UCSD-AML1 (cell line): ENCODE data around the gene BTBD6.

Source experiments
- DNase-seq: peaks from one replicate; lab custom pipeline; 2025; ENCODE audit not compliant: unreplicated experiment; lab: John Stamatoyannopoulos, UW

Gene BTBD6

GRCh38 chr14:105248368-105249181 is at the start of gene BTBD6:
TSS of gene BTBD6 (plus strand) at chr14:105248533. CDS start at chr14:105248712, 179 bp downstream.
- DNase-seq: no peak

- DNase-seq: no peak
Measured at GRCh38 chr14:105198588-105198987, 49.7 kb upstream of the BTBD6 start.

GRCh38 chr14:105199093-105199492 is 49.2 kb upstream of the BTBD6 start:
- DNase-seq: peak; percentile 54

GRCh38 chr14:105200074-105200473 is 48.3 kb upstream of the BTBD6 start:
- no peak for DNase-seq

- DNase-seq: no peak
Measured at GRCh38 chr14:105200641-105201040, 47.7 kb upstream of the BTBD6 start.

GRCh38 chr14:105201156-105201924 is 47.0 kb upstream of the BTBD6 start:
- no peak for DNase-seq

GRCh38 chr14:105201925-105202513 is 46.3 kb upstream of the BTBD6 start:
- DNase-seq: peak; percentile 86

GRCh38 chr14:105203057-105203531 is 45.2 kb upstream of the BTBD6 start:
- peak; percentile 69 for DNase-seq

GRCh38 chr14:105203701-105204100 is 44.6 kb upstream of the BTBD6 start:
- DNase-seq: no peak

- DNase-seq: no peak
Measured at GRCh38 chr14:105204206-105204930, 44.0 kb upstream of the BTBD6 start.

- DNase-seq: no peak
Measured at GRCh38 chr14:105204931-105205672, 43.2 kb upstream of the BTBD6 start.

GRCh38 chr14:105205673-105206208 is 42.6 kb upstream of the BTBD6 start:
- DNase-seq: no peak

- no peak for DNase-seq
Measured at GRCh38 chr14:105206873-105207272, 41.5 kb upstream of the BTBD6 start.

GRCh38 chr14:105207460-105207901 is 40.9 kb upstream of the BTBD6 start:
- DNase-seq: no peak

GRCh38 chr14:105207996-105208737 is 40.2 kb upstream of the BTBD6 start:
- no peak for DNase-seq

GRCh38 chr14:105208738-105209075 is 39.6 kb upstream of the BTBD6 start:
- DNase-seq: no peak

GRCh38 chr14:105209091-105209490 is 39.2 kb upstream of the BTBD6 start:
- DNase-seq: no peak

GRCh38 chr14:105209646-105210045 is 38.7 kb upstream of the BTBD6 start:
- no peak for DNase-seq

- DNase-seq: no peak
Measured at GRCh38 chr14:105210266-105211025, 37.9 kb upstream of the BTBD6 start.
